ENCODE results near the gene RYR1.

DNA sequence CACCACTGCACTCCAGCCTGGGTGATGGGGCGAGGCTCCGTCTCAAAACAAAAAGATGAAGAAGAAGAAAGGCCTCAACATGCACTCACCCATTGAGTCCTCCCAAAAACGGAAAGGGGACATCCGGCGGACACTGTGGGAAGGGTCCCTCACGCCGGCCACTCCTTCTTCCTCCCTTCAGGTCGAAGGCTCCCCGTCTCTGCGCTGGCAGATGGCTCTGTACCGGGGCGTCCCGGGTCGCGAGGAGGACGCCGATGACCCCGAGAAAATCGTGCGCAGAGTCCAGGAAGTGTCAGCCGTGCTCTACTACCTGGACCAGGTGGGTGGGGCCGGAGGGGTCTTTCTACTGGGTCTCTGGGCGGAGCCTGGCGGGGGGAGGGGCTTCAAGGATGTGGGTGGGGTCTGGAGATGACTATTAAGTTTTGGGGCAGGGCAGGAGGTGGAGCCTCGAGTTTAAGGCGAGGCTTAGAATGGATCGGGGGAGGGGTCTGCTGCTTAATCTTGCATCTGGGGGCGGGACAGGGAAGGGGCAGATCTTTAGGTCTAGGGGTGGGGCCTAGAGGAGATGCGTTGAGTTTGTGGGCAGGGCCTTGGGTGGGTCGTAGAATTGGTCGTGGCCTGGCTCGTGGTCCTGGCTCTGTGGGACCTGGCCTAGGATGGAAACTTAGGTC, 94.1 kb downstream of the RYR1 start:
- TF ChIP-seq, protein P1, sequence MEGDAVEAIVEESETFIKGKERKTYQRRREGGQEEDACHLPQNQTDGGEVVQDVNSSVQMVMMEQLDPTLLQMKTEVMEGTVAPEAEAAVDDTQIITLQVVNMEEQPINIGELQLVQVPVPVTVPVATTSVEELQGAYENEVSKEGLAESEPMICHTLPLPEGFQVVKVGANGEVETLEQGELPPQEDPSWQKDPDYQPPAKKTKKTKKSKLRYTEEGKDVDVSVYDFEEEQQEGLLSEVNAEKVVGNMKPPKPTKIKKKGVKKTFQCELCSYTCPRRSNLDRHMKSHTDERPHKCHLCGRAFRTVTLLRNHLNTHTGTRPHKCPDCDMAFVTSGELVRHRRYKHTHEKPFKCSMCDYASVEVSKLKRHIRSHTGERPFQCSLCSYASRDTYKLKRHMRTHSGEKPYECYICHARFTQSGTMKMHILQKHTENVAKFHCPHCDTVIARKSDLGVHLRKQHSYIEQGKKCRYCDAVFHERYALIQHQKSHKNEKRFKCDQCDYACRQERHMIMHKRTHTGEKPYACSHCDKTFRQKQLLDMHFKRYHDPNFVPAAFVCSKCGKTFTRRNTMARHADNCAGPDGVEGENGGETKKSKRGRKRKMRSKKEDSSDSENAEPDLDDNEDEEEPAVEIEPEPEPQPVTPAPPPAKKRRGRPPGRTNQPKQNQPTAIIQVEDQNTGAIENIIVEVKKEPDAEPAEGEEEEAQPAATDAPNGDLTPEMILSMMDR (IDR thresholded peaks at IDR 0.05; ENCODE audit: insufficient read depth, low read length, poor library complexity, severe bottlenecking): no peak
- no peak for TF ChIP-seq EZH2phosphoT487 (conservative IDR thresholded peaks at IDR 0.05; ENCODE audit: low read length)

Data from SU-DHL-6 (cell line).